ENCODE data around the gene ATAD1.
"Not testable (repeated sequence)": the region's sequence is repeated elsewhere in the genome, so short reads cannot be mapped to it uniquely, and the experiment has no call there.

Gene ATAD1

GRCh38 chr10:87750817-87751216 is 67.2 kb downstream of the ATAD1 start:
- DNase-seq = no peak

GRCh38 chr10:87750001-87750671 is 67.9 kb downstream of the ATAD1 start:
- DNase-seq = no peak

GRCh38 chr10:87748244-87748643 is 69.8 kb downstream of the ATAD1 start:
- not testable (repeated sequence) for DNase-seq

GRCh38 chr10:87746911-87747310 is 71.1 kb downstream of the ATAD1 start:
- DNase-seq = no peak

GRCh38 chr10:87744606-87745005 is 73.4 kb downstream of the ATAD1 start:
- DNase-seq = no peak

- peak; percentile 83 for DNase-seq
Measured at GRCh38 chr10:87742992-87743610, 74.9 kb downstream of the ATAD1 start.

GRCh38 chr10:87740254-87740655 is 77.8 kb downstream of the ATAD1 start:
- DNase-seq = peak; percentile 92

- DNase-seq = peak; percentile 49
Measured at GRCh38 chr10:87739703-87740102, 78.3 kb downstream of the ATAD1 start.

- DNase-seq = not testable (repeated sequence)
Measured at GRCh38 chr10:87738253-87738652, 79.8 kb downstream of the ATAD1 start.

- DNase-seq = no peak
Measured at GRCh38 chr10:87734987-87735827, 82.8 kb downstream of the ATAD1 start.

- DNase-seq = no peak
Measured at GRCh38 chr10:87733081-87733480, 84.9 kb downstream of the ATAD1 start.

- DNase-seq = no peak
Measured at GRCh38 chr10:87729940-87730339, 88.1 kb downstream of the ATAD1 start.

GRCh38 chr10:87724789-87725188 is 93.2 kb downstream of the ATAD1 start:
- no peak for DNase-seq

- no peak for DNase-seq
Measured at GRCh38 chr10:87723500-87723899, 94.5 kb downstream of the ATAD1 start.

GRCh38 chr10:87722716-87723115 is 95.3 kb downstream of the ATAD1 start:
- DNase-seq = peak; percentile 13

- DNase-seq = no peak
Measured at GRCh38 chr10:87721781-87722180, 96.2 kb downstream of the ATAD1 start.

GRCh38 chr10:87720665-87721064 is 97.4 kb downstream of the ATAD1 start:
- DNase-seq = no peak

GRCh38 chr10:87716348-87716670 is 101.7 kb downstream of the ATAD1 start:
- DNase-seq = no peak

- no peak for DNase-seq
Measured at GRCh38 chr10:87715552-87716347, 102.3 kb downstream of the ATAD1 start.

- no peak for DNase-seq
Measured at GRCh38 chr10:87713707-87714106, 104.3 kb downstream of the ATAD1 start.

GRCh38 chr10:87712913-87713616 is 105.0 kb downstream of the ATAD1 start:
- DNase-seq = no peak

GRCh38 chr10:87707254-87707653 is 110.8 kb downstream of the ATAD1 start:
- DNase-seq = no peak

GRCh38 chr10:87706731-87707130 is 111.3 kb downstream of the ATAD1 start:
- DNase-seq = no peak

Measured in MV-4-11 (cell line).